ENCODE data around the gene TDRD3.

The TDRD3 gene

DNA sequence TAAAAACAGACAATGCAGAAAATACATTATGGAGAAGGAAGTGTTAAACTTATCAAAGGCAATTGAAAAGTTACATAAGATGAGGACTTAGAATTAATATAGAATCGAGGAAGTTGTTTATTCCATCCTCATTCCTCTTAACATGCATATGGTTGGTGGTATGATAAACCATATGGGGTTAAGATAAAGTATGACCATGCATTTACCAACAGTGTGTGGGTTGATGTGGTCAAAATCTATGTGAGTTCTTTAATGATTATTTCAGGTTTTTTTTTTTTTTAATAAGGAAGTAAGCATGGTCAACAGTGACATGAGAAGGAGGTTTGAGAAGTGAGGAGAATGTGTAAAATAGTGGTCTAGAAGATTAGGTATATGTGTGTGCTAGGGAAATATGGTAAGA lies 94.5 kb downstream of the TDRD3 start:
- FAIRE-seq (no peak), DNase-seq (ENCODE audit: insufficient read length, low spot score) (no peak)
- TF ChIP-seq, protein P1, sequence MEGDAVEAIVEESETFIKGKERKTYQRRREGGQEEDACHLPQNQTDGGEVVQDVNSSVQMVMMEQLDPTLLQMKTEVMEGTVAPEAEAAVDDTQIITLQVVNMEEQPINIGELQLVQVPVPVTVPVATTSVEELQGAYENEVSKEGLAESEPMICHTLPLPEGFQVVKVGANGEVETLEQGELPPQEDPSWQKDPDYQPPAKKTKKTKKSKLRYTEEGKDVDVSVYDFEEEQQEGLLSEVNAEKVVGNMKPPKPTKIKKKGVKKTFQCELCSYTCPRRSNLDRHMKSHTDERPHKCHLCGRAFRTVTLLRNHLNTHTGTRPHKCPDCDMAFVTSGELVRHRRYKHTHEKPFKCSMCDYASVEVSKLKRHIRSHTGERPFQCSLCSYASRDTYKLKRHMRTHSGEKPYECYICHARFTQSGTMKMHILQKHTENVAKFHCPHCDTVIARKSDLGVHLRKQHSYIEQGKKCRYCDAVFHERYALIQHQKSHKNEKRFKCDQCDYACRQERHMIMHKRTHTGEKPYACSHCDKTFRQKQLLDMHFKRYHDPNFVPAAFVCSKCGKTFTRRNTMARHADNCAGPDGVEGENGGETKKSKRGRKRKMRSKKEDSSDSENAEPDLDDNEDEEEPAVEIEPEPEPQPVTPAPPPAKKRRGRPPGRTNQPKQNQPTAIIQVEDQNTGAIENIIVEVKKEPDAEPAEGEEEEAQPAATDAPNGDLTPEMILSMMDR (IDR thresholded peaks at IDR 0.05; ENCODE audit: insufficient read depth, missing control alignments) = no peak

DNA sequence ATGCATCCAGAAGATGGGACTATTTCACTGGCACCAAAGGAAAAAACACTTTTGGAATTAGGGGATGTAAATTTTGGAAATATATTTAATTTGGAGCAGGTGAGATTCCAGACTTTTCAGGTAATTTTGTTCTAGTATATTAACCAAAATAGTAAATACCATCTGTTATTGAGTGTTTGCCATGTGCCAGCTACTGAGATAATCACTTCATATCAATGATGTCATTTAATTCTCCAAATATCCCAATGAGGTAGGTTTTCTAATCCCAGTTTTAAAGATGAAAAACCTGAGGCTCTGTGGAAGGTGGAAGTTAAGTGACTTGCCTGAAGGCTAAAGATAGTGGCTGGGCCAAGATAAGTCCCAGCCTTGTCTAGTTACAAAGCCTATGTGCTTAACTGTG lies 95.2 kb downstream of the TDRD3 start:
- DNase-seq (ENCODE audit: insufficient read length, low spot score) (no peak), FAIRE-seq (no peak)
- TF ChIP-seq, protein P1 (IDR thresholded peaks at IDR 0.05; ENCODE audit: insufficient read depth, missing control alignments) = no peak

DNA sequence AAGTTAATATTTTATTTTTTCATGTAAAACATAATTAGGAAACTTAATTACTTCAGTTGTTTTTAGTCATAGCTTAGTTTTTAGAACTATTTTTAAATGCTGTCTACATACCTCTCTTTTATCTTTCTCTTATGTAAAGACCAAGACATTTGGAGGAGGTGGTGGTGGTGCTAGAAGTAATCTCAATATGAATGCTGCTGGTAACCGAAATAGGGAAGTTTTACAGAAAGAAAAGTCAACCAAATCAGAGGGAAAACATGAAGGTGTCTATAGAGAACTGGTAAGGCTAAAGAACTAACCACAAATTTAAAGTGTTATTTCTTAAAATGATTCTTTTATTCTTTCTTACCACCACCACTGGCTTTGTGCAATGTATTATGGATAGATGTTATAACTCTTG lies 97.3 kb downstream of the TDRD3 start:
- DNase-seq (ENCODE audit: insufficient read length, low spot score) (no peak), FAIRE-seq (no peak)
- TF ChIP-seq, protein P1 (IDR thresholded peaks at IDR 0.05; ENCODE audit: insufficient read depth, missing control alignments) = no peak

DNA sequence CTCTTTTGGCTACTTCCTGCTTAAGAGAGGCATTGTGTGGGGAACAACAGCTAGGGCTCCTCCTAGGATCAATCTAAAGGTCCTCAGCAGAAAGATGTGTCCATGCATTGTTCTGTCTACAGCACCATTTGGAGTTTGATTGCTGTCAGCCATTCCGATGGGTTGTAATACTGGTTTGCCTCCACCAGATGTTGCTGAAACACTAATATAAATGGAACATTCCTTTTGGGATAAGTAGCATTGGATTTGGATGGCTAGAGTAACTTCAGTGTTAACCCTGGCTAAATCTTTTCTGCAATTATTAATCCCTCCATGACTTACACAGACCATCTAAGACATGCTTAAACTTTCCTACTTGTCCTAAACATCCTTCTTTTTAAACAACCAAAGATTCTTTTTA lies 104.2 kb downstream of the TDRD3 start:
- TF ChIP-seq, protein P1 (IDR thresholded peaks at IDR 0.05; ENCODE audit: insufficient read depth, missing control alignments) = no peak
- DNase-seq (ENCODE audit: insufficient read length, low spot score) = no peak
- FAIRE-seq = no peak

DNA sequence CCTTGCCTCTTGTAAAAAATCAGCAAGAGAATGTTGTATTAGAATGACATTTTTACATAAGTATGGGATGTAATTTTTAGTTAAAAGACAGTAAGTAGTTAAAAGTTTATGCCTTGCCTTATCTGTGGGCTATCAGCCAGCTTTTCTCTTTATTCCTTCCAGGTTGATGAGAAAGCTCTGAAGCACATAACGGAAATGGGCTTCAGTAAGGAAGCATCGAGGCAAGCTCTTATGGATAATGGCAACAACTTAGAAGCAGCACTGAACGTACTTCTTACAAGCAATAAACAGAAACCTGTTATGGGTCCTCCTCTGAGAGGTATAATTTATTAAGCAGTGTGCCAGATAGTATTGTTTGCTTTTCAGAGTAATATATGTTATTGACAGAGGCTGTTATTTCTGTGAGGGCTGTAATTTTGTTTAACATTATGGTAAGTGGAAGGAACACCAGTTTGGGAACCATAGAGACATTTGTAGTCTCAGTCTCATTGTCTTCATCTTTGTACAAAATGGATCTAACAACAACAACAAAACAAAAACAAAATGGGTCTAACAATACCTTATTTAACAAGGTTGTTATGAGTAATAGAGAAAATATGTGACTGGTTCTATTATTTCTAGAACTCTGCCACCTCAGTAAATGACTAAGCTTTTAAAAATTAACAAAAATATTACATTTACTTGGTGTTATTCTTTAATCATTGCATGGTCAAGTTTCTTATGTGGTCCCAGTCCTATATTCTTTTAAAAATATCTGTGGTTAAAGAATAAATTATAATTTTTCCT lies 112.8 kb downstream of the TDRD3 start:
- FAIRE-seq (no peak), DNase-seq (ENCODE audit: insufficient read length, low spot score) (no peak)
- TF ChIP-seq, protein P1 (IDR thresholded peaks at IDR 0.05; ENCODE audit: insufficient read depth, missing control alignments) = no peak

DNA sequence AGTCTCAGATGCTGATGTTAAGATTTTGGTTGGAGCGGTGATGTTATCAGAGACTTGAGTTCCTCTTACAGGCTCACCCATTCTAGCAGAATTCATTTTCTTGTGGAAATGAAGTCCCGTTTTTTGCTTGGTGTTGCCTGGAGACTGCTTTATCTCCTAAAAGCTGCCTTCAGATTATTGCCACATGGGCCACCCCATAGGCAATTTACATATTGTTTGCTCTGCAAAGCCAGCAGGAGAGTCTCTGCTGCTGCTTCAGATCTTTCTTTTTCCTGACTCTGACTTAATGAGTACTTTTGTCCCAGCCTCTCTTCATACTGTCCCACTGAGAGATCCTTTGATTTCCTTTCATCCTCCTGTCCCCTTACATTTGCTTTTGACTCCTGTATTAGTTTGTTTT lies 114.6 kb downstream of the TDRD3 start:
- DNase-seq (ENCODE audit: insufficient read length, low spot score) = no peak
- TF ChIP-seq, protein P1 (IDR thresholded peaks at IDR 0.05; ENCODE audit: insufficient read depth, missing control alignments) = no peak
- no peak for FAIRE-seq

DNA sequence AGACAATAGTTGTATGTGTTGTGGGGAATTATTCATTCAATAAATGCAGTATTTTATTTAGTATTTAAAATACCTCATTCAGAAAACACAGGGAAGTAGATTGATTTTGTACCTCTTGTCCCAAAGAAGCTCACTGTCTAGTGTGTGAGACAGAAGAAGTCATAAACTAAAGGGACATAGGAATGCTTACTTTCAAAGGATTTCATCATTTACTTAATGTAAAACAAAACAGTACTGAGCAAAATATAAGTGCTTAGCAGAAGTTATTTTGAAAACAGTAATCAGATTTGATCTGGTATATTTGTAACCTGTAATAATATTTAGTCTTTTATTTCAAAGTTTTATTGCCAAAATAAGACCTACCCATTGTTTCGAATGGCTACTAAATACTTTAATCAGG lies 117.9 kb downstream of the TDRD3 start:
- DNase-seq (ENCODE audit: insufficient read length, low spot score) (no peak), FAIRE-seq (no peak)
- TF ChIP-seq, protein P1 (IDR thresholded peaks at IDR 0.05; ENCODE audit: insufficient read depth, missing control alignments) = no peak
